ENCODE results near the gene VPS39.

- TF ChIP-seq CTCF (IDR thresholded peaks at IDR 0.05) = no peak
- TF ChIP-seq POLR2AphosphoS5 (IDR thresholded peaks at IDR 0.05) = no peak
Observed at GRCh38 chr15:42151141-42151561, 57.0 kb downstream of the VPS39 start.
